Breast epithelium (tissue), 3 donors: ENCODE results near the gene SIRPG.

ENCODE experiments used
- CTCF ChIP-seq, 3 donors: fragments of 450-650 bp; IDR thresholded peaks; one replicate each; pipeline ENCODE4 v1.5.1; 2016 to 2017; ENCODE audit warnings: antibody characterized with exemption in 3 of 3, mild to moderate bottlenecking in 3 of 3, moderate library complexity in 3 of 3
- POLR2AphosphoS5 ChIP-seq, 3 donors: sonication (generic); formaldehyde crosslinking; IDR thresholded peaks; one replicate each; pipeline ENCODE4 v1.6.1; 2017; ENCODE audit warnings: antibody characterized with exemption in 3 of 3

- no peak for TF ChIP-seq CTCF (IDR thresholded peaks at IDR 0.05)
- TF ChIP-seq POLR2AphosphoS5 (IDR thresholded peaks at IDR 0.05) = no peak
These were observed 43.4 kb upstream of the SIRPG start for GRCh38 chr20:1700990-1701389.
